HCT116 (cell line): ENCODE data around the gene NEDD4L. TPM values are rescaled to one million over a fixed set of nuclear protein-coding genes. Genes with fewer than 3 reads are reported as not detected.

ENCODE experiments used
- ATAC-seq: fragments of 200-7000 bp; cut with Tn5 transposase; 2 replicates; pipeline ENCODE4 v1.9.1; 2020; ENCODE audit warnings: mild to moderate bottlenecking, moderate library complexity
- BruUV-seq: library from RNA; stranded (reverse); fragments of 400-500 nt; replicated peaks from 2 replicates; lab custom pipeline; 2021; lab: Mats Ljungman, UMichigan
- CTCF ChIA-PET: fragments of 300-600 bp; sonication (Branson Sonifier 250); formaldehyde crosslinking; loops from one replicate; lab custom pipeline; 2021; ENCODE audit warnings: antibody characterized with exemption; lab: Charles Lee
- POLR2A ChIA-PET: fragments of 300-600, 350-600 bp; sonication (Branson Sonifier 250); formaldehyde crosslinking; loops from one replicate; lab custom pipeline; 2021; ENCODE audit warnings: antibody characterized with exemption; lab: Charles Lee
- RAD21 ChIA-PET, 2 experiments: fragments of 300-600 bp; sonication (Branson Sonifier 250); formaldehyde crosslinking; loops; one replicate each; lab custom pipeline; 2023; ENCODE audit warnings: low total read pairs in 2 of 2; ENCODE audit not compliant: uncharacterized antibody in 2 of 2, unreplicated experiment in 2 of 2, low non-redundant PET in 1 of 2; lab: Charles Lee
- DNase-seq: peaks from one replicate; pipeline ENCODE4 v3.0.0-alpha.2; 2010; ENCODE audit warnings: low read depth, low spot score
- H2AFZ ChIP-seq: fragments of 200-600 bp; shearing (Covaris generic), sonication (generic); 2 replicates; pipeline ENCODE4 v1.6.1; 2017; ENCODE audit warnings: low read depth, mixed run types, mixed read lengths, antibody characterized with exemption, low read length; ENCODE audit not compliant: poor library complexity, severe bottlenecking
- H3K27ac ChIP-seq: 2 replicates; pipeline ENCODE4 v1.5.1; 2012; ENCODE audit warnings: low read depth, low read length
- H3K27me3 ChIP-seq: fragments of 200-600 bp; sonication (generic); 2 replicates; pipeline ENCODE4 v1.6.1; 2016; ENCODE audit warnings: mixed run types, low read length, mixed read lengths; ENCODE audit not compliant: insufficient read depth
- H3K36me3 ChIP-seq, 2 experiments: fragments of 200-500 bp in 1 of 2; fragments of 200-600 bp in 1 of 2; sonication (Bioruptor generic) in 1 of 2; sonication (generic) in 1 of 2; 2 replicates each; pipeline versions ENCODE4 v1.5.1 to v1.6.1; 2014 to 2016; ENCODE audit warnings: low read length in 2 of 2, inconsistent platforms in 1 of 2, mixed read lengths in 1 of 2, mixed run types in 1 of 2; ENCODE audit not compliant: insufficient read depth in 2 of 2, control insufficient read depth in 1 of 2
- H3K4me1 ChIP-seq, 2 experiments: fragments of 200-600 bp in 1 of 2; sonication (generic) in 1 of 2; 2 replicates each; pipeline versions ENCODE4 v1.5.1 to v1.6.1; 2012 to 2017; ENCODE audit warnings: low read length in 2 of 2, inconsistent platforms in 1 of 2, mild to moderate bottlenecking in 1 of 2, mixed read lengths in 1 of 2, mixed run types in 1 of 2, moderate library complexity in 1 of 2; ENCODE audit not compliant: insufficient read depth in 2 of 2, control insufficient read depth in 1 of 2
- H3K4me2 ChIP-seq: fragments of 200-600 bp; sonication (generic); 2 replicates; pipeline ENCODE4 v1.6.1; 2017; ENCODE audit warnings: mixed run types, low read length, mixed read lengths
- H3K4me3 ChIP-seq, 2 experiments: fragments of 200-600 bp in 1 of 2; sonication (generic) in 1 of 2; replicated peaks in 1 of 2; 2 replicates each; pipeline ENCODE4 v1.5.1; 2011 to 2016; ENCODE audit warnings: low read length in 2 of 2, control low read depth in 1 of 2, low read depth in 1 of 2, mild to moderate bottlenecking in 1 of 2, mixed read lengths in 1 of 2, mixed run types in 1 of 2
- H3K79me2 ChIP-seq: fragments of 200-600 bp; sonication (generic); 2 replicates; pipeline ENCODE4 v1.6.1; 2017; ENCODE audit warnings: mild to moderate bottlenecking, mixed run types, low read length, moderate library complexity, mixed read lengths; ENCODE audit not compliant: insufficient read depth
- H3K9ac ChIP-seq: fragments of 200-600 bp; sonication (generic); 2 replicates; pipeline ENCODE4 v1.6.1; 2016; ENCODE audit warnings: low read length, mixed read lengths
- H3K9me2 ChIP-seq: fragments of 200-600 bp; sonication (generic), shearing (Covaris generic); 2 replicates; pipeline ENCODE4 v1.6.1; 2017; ENCODE audit warnings: mixed run types, mild to moderate bottlenecking, moderate library complexity; ENCODE audit not compliant: insufficient read depth
- H3K9me3 ChIP-seq, 2 experiments: fragments of 200-500 bp in 1 of 2; fragments of 200-600 bp in 1 of 2; sonication (Bioruptor generic) in 1 of 2; sonication (generic) in 1 of 2; 2 replicates each; pipeline ENCODE4 v1.6.1; 2014 to 2017; ENCODE audit warnings: low read length in 2 of 2, mixed read lengths in 2 of 2, inconsistent platforms in 1 of 2, low read depth in 1 of 2, mild to moderate bottlenecking in 1 of 2, mixed run types in 1 of 2, moderate library complexity in 1 of 2; ENCODE audit not compliant: control insufficient read depth in 1 of 2, insufficient read depth in 1 of 2
- H4K20me1 ChIP-seq: fragments of 200-600 bp; sonication (generic), shearing (Covaris generic); 2 replicates; pipeline ENCODE4 v1.6.1; 2017; ENCODE audit warnings: mixed run types, mild to moderate bottlenecking, moderate library complexity; ENCODE audit not compliant: insufficient read depth
- CEBPB ChIP-seq: IDR thresholded peaks from 2 replicates; pipeline ENCODE4 v1.6.1; 2012; ENCODE audit warnings: low read depth
- EGR1 ChIP-seq: IDR thresholded peaks from 2 replicates; pipeline ENCODE4 v1.6.1; 2012; ENCODE audit warnings: low read depth
- ELF1 ChIP-seq: IDR thresholded peaks from 2 replicates; pipeline ENCODE4 v1.6.1; 2012; ENCODE audit warnings: low read depth, borderline replicate concordance
- FOSL1 ChIP-seq: IDR thresholded peaks from 2 replicates; pipeline ENCODE4 v1.6.1; 2012; ENCODE audit warnings: low read depth
- MAX ChIP-seq: IDR thresholded peaks from 2 replicates; pipeline ENCODE4 v1.6.1; 2012
- TCF7L2 ChIP-seq: IDR thresholded peaks from 2 replicates; pipeline ENCODE4 v1.7.0; 2011; ENCODE audit warnings: borderline replicate concordance, inconsistent platforms; ENCODE audit not compliant: insufficient read depth, insufficient read length; ENCODE audit errors: extremely low read depth
- ZBTB33 ChIP-seq: IDR thresholded peaks from 2 replicates; pipeline ENCODE4 v1.6.1; 2011; ENCODE audit warnings: mild to moderate bottlenecking, low read length, moderate library complexity; ENCODE audit not compliant: insufficient replicate concordance; ENCODE audit errors: extremely low read depth
- ZFX ChIP-seq: fragments of 450-650 bp; IDR thresholded peaks from 2 replicates; pipeline ENCODE4 v1.6.1; 2017
- intact Hi-C: fragments of 100-400 bp; cut with micrococcal nuclease; formaldehyde crosslinking; loops from 2 replicates; pipeline ENCODE4 v1.10.0; 2022
- total RNA-seq: library from RNA; stranded (reverse); gene quantifications from one replicate; pipeline ENCODE4 v1.2.1, GENCODE V29; 2021; ENCODE audit not compliant: unreplicated experiment

The NEDD4L gene
- total RNA-seq, 1 experiment from 2014 or later = 41.5 TPM

GRCh38 chr18:58405107-58405898 is 361.3 kb downstream of the NEDD4L start:
- Histone ChIP-seq H3K36me3 (no peaks in the 10 kb centered on the region), H3K27ac (no peak overlapping the region), H3K9me3 (no peaks in the 10 kb centered on the region), H3K4me2 (no peak overlapping the region), H3K79me2 (no peaks in the 10 kb centered on the region), H3K9me2 (no peaks in the 10 kb centered on the region), H3K4me3 (no peak overlapping the region), H2AFZ (no peak overlapping the region), H4K20me1 (no peaks in the 10 kb centered on the region), H3K4me1 (no peaks in the 10 kb centered on the region), H3K9ac (no peak overlapping the region), H3K27me3 (no peaks in the 10 kb centered on the region)
- intact Hi-C loops = no loop called here
- no peak for ATAC-seq
- ChIA-PET RAD21 (no interaction called here), CTCF (no interaction called here), POLR2A (no interaction called here)
- TF ChIP-seq ZBTB33 = no peak
- BruUV-seq = no TSS peak
- no peak for DNase-seq

- Histone ChIP-seq H3K9me2 (no peaks in the 10 kb centered on the region), H3K27ac (no peak overlapping the region), H3K27me3 (no peaks in the 10 kb centered on the region), H3K79me2 (no peaks in the 10 kb centered on the region), H2AFZ (no peak overlapping the region), H3K9me3 (no peaks in the 10 kb centered on the region), H3K9ac (no peak overlapping the region), H3K4me1 (no peaks in the 10 kb centered on the region), H3K4me2 (no peak overlapping the region), H3K4me3 (no peak overlapping the region), H3K36me3 (no peaks in the 10 kb centered on the region), H4K20me1 (no peaks in the 10 kb centered on the region)
- ATAC-seq = no peak
- POLR2A ChIA-PET = no interaction called here
- intact Hi-C loops = no loop called here
- RAD21 ChIA-PET = no interaction called here
- TF ChIP-seq ZBTB33 (no peak), ZFX (no peak), FOSL1 (no peak), ELF1 (no peak), MAX (no peak), EGR1 (no peak), TCF7L2 (no peak), CEBPB (no peak)
- CTCF ChIA-PET = interaction anchor here (1.2 kb wide), 1 partner anchor 35 kb away, joined by 3 read pairs; no protein-coding TSS in a partner anchor
- DNase-seq = no peak
- BruUV-seq = no TSS peak
Observed at GRCh38 chr18:58407263-58407648, 363.2 kb downstream of the NEDD4L start.
